HepG2 (cell line): ENCODE results near the gene TRMT112. TPM values are rescaled to one million over a fixed set of nuclear protein-coding genes. Genes with fewer than 3 reads are reported as not detected.

Experiments
- CHD4 ChIP-seq: fragments of 200-600 bp; sonication (generic); IDR thresholded peaks from 2 replicates; pipeline ENCODE4 v1.7.0; 2017; ENCODE audit warnings: mild to moderate bottlenecking, low read length, borderline replicate concordance
- MBD4 ChIP-seq: IDR thresholded peaks from 2 replicates; pipeline ENCODE4 v1.6.1; 2012; ENCODE audit warnings: low read length, inconsistent platforms, borderline replicate concordance
- SRSF1 ChIP-seq: fragments of 200-400 bp; formaldehyde crosslinking; optimal IDR thresholded peaks from 2 replicates; pipeline ENCODE3; 2017; ENCODE audit warnings: mild to moderate bottlenecking, low read depth, low read length, moderate library complexity
- ZBTB38 ChIP-seq: sonication (generic); formaldehyde crosslinking; IDR thresholded peaks from 2 replicates; pipeline ENCODE4 v1.5.1; 2020; ENCODE audit warnings: mild to moderate bottlenecking, missing genetic modification reagents
- ZSCAN25 ChIP-seq: sonication (generic); formaldehyde crosslinking; IDR thresholded peaks from 2 replicates; pipeline ENCODE4 v1.8.0; 2022; ENCODE audit warnings: mild to moderate bottlenecking, missing genetic modification reagents
- polyA plus RNA-seq, 8 experiments: library from polyadenylated mRNA; depleted of rRNA in 3 of 8; stranded (reverse) in 7 of 8; unstranded in 1 of 8; fragments of >200 nt; fragmentation: Illumina TruSeq in 4 of 8; extraction: Trizol in 4 of 8; gene quantifications; 2 replicates each; pipeline versions ENCODE4 v1.2.1 to v1.2.3, GENCODE V29; 2011 to 2016; ENCODE audit warnings: low read depth in 4 of 8, missing spikeins in 1 of 8, mixed read lengths in 1 of 8; ENCODE audit not compliant: insufficient read depth in 1 of 8
- total RNA-seq, 5 experiments: library from RNA; depleted of rRNA; stranded (reverse); fragments of >200 nt; fragmentation: Illumina TruSeq; extraction: Trizol; gene quantifications; 2 replicates each; pipeline ENCODE4 v1.2.3, GENCODE V29; 2016; ENCODE audit warnings: low read depth in 1 of 5
- TF ChIP-seq, protein P1 (sequence below): sonication (generic); formaldehyde crosslinking; conservative IDR thresholded peaks from 2 replicates; pipeline ENCODE4 v1.4.0; 2020; ENCODE audit warnings: mild to moderate bottlenecking, missing genetic modification reagents, moderate library complexity
- TF ChIP-seq, protein P2 (sequence below): sonication (generic); formaldehyde crosslinking; IDR thresholded peaks from 2 replicates; pipeline ENCODE4 v1.4.0; 2020; ENCODE audit warnings: missing genetic modification reagents
- TF ChIP-seq, protein P3 (sequence below): sonication (generic); formaldehyde crosslinking; IDR thresholded peaks from 2 replicates; pipeline ENCODE4 v1.5.1; 2020; ENCODE audit warnings: mild to moderate bottlenecking, missing genetic modification reagents, moderate library complexity
- TF ChIP-seq, protein P4 (sequence below), 2 experiments: sonication (generic) in 1 of 2; formaldehyde crosslinking in 1 of 2; IDR thresholded peaks; 2 replicates each; pipeline versions ENCODE4 v1.5.1 to v1.6.1; 2011 to 2020; ENCODE audit warnings: borderline replicate concordance in 1 of 2, low read depth in 1 of 2, low read length in 1 of 2, mild to moderate bottlenecking in 1 of 2, missing genetic modification reagents in 1 of 2, moderate library complexity in 1 of 2
- TF ChIP-seq, protein P5 (sequence below): sonication (generic); formaldehyde crosslinking; IDR thresholded peaks from 2 replicates; pipeline ENCODE4 v1.4.0; 2020; ENCODE audit warnings: mild to moderate bottlenecking, missing genetic modification reagents

Gene TRMT112
- total and polyA plus RNA-seq, 2 of the 13 experiments (the other 11 are each of a cell fraction or from before 2014, with no cell fraction given): 186 to 409 TPM

DNA sequence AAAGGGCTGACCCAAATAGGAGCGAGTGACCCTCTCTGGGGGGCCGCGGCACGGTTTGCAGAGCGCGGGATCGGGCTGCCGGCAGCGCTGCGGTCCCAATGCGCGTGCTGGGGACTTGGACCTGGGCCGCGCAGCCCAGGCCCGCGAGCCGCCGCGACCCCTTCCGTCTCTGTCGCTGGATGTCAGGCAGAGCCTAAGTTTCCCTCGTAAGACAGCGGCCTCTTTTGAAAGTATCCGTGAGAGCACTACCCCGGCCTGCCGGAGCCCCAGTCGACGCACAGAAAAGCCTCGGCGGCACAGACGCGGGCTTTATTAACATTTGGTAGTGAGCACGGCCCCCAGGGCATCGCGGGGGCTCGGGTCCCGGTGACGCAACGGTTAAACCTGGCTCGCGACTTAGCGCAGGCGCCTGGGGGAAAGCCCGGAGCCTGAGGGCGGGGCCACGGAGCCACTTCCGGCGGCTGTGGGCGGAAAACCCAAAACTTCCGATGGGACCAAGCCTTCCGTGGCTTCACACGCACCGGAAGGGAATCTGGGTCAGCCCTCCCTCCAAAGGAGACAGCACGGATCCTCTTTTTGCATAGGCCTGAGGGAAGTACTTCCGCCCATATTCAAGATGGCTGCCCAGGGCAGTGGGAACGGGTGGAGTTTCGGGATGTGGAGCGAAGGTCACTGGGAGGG, 47.7 kb downstream of the TRMT112 start (continued):
- TF ChIP-seq, protein P1, sequence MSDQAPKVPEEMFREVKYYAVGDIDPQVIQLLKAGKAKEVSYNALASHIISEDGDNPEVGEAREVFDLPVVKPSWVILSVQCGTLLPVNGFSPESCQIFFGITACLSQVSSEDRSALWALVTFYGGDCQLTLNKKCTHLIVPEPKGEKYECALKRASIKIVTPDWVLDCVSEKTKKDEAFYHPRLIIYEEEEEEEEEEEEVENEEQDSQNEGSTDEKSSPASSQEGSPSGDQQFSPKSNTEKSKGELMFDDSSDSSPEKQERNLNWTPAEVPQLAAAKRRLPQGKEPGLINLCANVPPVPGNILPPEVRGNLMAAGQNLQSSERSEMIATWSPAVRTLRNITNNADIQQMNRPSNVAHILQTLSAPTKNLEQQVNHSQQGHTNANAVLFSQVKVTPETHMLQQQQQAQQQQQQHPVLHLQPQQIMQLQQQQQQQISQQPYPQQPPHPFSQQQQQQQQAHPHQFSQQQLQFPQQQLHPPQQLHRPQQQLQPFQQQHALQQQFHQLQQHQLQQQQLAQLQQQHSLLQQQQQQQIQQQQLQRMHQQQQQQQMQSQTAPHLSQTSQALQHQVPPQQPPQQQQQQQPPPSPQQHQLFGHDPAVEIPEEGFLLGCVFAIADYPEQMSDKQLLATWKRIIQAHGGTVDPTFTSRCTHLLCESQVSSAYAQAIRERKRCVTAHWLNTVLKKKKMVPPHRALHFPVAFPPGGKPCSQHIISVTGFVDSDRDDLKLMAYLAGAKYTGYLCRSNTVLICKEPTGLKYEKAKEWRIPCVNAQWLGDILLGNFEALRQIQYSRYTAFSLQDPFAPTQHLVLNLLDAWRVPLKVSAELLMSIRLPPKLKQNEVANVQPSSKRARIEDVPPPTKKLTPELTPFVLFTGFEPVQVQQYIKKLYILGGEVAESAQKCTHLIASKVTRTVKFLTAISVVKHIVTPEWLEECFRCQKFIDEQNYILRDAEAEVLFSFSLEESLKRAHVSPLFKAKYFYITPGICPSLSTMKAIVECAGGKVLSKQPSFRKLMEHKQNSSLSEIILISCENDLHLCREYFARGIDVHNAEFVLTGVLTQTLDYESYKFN (CRISPR knock-in tag): 0 out of 2 replicates have a peak, but pooled peaks have one; percentile 38
- TF ChIP-seq, protein P2, sequence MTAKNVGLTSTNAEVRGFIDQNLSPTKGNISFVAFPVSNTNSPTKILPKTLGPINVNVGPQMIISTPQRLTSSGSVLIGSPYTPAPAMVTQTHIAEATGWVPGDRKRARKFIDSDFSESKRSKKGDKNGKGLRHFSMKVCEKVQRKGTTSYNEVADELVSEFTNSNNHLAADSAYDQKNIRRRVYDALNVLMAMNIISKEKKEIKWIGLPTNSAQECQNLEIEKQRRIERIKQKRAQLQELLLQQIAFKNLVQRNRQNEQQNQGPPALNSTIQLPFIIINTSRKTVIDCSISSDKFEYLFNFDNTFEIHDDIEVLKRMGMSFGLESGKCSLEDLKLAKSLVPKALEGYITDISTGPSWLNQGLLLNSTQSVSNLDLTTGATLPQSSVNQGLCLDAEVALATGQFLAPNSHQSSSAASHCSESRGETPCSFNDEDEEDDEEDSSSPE (CRISPR knock-in tag): no peak; the same call in 1 of the 2 replicates
- TF ChIP-seq, protein P3, sequence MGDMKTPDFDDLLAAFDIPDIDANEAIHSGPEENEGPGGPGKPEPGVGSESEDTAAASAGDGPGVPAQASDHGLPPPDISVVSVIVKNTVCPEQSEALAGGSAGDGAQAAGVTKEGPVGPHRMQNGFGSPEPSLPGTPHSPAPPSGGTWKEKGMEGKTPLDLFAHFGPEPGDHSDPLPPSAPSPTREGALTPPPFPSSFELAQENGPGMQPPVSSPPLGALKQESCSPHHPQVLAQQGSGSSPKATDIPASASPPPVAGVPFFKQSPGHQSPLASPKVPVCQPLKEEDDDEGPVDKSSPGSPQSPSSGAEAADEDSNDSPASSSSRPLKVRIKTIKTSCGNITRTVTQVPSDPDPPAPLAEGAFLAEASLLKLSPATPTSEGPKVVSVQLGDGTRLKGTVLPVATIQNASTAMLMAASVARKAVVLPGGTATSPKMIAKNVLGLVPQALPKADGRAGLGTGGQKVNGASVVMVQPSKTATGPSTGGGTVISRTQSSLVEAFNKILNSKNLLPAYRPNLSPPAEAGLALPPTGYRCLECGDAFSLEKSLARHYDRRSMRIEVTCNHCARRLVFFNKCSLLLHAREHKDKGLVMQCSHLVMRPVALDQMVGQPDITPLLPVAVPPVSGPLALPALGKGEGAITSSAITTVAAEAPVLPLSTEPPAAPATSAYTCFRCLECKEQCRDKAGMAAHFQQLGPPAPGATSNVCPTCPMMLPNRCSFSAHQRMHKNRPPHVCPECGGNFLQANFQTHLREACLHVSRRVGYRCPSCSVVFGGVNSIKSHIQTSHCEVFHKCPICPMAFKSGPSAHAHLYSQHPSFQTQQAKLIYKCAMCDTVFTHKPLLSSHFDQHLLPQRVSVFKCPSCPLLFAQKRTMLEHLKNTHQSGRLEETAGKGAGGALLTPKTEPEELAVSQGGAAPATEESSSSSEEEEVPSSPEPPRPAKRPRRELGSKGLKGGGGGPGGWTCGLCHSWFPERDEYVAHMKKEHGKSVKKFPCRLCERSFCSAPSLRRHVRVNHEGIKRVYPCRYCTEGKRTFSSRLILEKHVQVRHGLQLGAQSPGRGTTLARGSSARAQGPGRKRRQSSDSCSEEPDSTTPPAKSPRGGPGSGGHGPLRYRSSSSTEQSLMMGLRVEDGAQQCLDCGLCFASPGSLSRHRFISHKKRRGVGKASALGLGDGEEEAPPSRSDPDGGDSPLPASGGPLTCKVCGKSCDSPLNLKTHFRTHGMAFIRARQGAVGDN (CRISPR knock-in tag): peak; percentile 73
- TF ChIP-seq ZSCAN25 (CRISPR knock-in tag) (no peak), ZBTB38 (CRISPR knock-in tag) (peak; percentile 36; the same call in 1 of the 2 replicates), CHD4 (no peak), MBD4 (no peak), SRSF1 (peak; percentile 85)
- TF ChIP-seq, protein P4, sequence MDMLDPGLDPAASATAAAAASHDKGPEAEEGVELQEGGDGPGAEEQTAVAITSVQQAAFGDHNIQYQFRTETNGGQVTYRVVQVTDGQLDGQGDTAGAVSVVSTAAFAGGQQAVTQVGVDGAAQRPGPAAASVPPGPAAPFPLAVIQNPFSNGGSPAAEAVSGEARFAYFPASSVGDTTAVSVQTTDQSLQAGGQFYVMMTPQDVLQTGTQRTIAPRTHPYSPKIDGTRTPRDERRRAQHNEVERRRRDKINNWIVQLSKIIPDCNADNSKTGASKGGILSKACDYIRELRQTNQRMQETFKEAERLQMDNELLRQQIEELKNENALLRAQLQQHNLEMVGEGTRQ (IDR thresholded peaks at IDR 0.05; ENCODE audit: low read depth, low read length): no peak
- TF ChIP-seq, protein P4 (CRISPR knock-in tag; IDR thresholded peaks at IDR 0.05; ENCODE audit: borderline replicate concordance): peak; percentile 51; the same call in 1 of the 2 replicates
- TF ChIP-seq, protein P5, sequence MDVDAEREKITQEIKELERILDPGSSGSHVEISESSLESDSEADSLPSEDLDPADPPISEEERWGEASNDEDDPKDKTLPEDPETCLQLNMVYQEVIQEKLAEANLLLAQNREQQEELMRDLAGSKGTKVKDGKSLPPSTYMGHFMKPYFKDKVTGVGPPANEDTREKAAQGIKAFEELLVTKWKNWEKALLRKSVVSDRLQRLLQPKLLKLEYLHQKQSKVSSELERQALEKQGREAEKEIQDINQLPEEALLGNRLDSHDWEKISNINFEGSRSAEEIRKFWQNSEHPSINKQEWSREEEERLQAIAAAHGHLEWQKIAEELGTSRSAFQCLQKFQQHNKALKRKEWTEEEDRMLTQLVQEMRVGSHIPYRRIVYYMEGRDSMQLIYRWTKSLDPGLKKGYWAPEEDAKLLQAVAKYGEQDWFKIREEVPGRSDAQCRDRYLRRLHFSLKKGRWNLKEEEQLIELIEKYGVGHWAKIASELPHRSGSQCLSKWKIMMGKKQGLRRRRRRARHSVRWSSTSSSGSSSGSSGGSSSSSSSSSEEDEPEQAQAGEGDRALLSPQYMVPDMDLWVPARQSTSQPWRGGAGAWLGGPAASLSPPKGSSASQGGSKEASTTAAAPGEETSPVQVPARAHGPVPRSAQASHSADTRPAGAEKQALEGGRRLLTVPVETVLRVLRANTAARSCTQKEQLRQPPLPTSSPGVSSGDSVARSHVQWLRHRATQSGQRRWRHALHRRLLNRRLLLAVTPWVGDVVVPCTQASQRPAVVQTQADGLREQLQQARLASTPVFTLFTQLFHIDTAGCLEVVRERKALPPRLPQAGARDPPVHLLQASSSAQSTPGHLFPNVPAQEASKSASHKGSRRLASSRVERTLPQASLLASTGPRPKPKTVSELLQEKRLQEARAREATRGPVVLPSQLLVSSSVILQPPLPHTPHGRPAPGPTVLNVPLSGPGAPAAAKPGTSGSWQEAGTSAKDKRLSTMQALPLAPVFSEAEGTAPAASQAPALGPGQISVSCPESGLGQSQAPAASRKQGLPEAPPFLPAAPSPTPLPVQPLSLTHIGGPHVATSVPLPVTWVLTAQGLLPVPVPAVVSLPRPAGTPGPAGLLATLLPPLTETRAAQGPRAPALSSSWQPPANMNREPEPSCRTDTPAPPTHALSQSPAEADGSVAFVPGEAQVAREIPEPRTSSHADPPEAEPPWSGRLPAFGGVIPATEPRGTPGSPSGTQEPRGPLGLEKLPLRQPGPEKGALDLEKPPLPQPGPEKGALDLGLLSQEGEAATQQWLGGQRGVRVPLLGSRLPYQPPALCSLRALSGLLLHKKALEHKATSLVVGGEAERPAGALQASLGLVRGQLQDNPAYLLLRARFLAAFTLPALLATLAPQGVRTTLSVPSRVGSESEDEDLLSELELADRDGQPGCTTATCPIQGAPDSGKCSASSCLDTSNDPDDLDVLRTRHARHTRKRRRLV (CRISPR knock-in tag): peak; percentile 18; the same call in 1 of the 2 replicates
